Measurements from ENCODE around the gene SYNDIG1.

SYNDIG1 gene

DNA sequence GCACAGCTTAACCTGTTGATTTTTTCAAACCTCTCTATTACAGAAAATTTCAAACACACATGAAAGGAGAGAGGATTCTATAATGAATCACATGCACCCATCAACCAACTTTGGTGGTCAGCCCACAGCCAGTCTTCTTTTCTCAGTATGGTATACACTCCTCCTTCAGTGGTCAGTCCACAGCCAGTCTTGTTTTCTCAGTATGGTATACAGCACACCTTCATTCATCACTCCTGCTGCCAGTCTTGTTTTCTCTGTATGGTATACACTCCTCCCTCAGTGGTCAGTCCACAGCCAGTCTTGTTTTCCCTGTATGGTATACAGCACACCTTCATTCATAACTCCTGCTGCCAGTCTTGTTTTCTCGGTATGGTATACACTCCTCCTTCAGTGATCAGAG is 67.8 kb downstream of the SYNDIG1 start:
- TF ChIP-seq, protein P1, sequence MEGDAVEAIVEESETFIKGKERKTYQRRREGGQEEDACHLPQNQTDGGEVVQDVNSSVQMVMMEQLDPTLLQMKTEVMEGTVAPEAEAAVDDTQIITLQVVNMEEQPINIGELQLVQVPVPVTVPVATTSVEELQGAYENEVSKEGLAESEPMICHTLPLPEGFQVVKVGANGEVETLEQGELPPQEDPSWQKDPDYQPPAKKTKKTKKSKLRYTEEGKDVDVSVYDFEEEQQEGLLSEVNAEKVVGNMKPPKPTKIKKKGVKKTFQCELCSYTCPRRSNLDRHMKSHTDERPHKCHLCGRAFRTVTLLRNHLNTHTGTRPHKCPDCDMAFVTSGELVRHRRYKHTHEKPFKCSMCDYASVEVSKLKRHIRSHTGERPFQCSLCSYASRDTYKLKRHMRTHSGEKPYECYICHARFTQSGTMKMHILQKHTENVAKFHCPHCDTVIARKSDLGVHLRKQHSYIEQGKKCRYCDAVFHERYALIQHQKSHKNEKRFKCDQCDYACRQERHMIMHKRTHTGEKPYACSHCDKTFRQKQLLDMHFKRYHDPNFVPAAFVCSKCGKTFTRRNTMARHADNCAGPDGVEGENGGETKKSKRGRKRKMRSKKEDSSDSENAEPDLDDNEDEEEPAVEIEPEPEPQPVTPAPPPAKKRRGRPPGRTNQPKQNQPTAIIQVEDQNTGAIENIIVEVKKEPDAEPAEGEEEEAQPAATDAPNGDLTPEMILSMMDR (IDR thresholded peaks at IDR 0.05; ENCODE audit: insufficient read depth, low read depth, low read length, missing control alignments): no peak
- no peak overlapping the region for H3K4me3 ChIP-seq (ENCODE audit: low read length)
- no peak for DNase-seq (ENCODE audit: low read depth)

DNA sequence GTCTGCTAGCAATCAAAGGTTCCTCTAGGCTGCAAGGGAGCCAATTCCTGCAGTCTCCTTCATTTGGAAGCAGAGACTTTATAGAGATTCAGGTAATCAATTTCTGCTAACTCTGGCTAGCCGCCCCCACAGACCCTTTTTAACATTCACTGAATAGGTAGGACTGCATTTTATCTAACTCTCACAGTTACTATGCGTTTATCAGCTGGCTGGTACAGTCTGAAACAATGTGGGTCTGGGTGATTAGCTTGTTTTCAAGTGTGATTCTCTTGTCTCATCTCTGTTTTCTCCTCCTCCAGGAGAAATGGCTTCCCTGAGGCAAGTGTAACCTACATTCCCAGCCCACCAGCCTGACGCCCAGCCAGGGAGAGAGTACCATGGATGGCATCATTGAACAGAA is 73.3 kb downstream of the SYNDIG1 start:
- TF ChIP-seq, protein P1 (IDR thresholded peaks at IDR 0.05; ENCODE audit: insufficient read depth, low read depth, low read length, missing control alignments): no peak
- H3K4me3 ChIP-seq (ENCODE audit: low read length): no peak overlapping the region
- DNase-seq (ENCODE audit: low read depth): no peak

DNA sequence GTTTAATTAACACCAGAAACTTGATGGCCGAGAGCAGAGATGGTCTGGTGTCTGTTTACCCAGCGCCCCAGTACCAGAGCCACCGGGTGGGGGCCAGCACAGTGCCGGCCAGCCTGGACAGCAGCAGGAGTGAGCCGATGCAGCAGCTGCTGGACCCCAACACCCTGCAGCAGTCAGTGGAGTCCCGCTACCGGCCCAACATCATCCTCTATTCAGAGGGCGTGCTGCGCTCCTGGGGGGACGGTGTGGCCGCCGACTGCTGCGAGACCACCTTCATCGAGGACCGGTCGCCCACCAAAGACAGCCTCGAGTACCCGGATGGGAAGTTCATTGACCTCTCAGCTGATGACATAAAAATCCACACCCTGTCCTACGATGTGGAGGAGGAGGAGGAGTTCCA is 73.7 kb downstream of the SYNDIG1 start:
- DNase-seq (ENCODE audit: low read depth): no peak
- TF ChIP-seq, protein P1 (IDR thresholded peaks at IDR 0.05; ENCODE audit: insufficient read depth, low read depth, low read length, missing control alignments): no peak
- H3K4me3 ChIP-seq (ENCODE audit: low read length): no peak overlapping the region

DNA sequence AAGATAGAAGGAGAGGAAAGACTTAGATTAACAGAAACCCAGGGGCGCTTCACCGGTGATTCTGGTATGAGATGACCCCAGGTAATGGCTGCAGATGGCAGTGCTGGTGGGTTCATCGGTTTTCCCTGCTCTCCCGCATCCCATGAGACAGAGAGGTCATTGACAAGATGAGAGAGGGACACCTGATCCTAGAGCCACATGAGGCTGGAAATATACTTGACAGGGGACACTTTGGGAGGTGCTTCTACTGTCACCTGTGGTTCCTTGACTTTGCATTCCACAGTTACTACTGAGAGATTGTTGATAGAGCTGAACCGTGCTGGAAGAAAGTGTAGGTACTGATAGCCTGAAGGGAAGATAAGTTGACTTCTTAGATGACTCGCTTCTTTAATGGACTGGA is 74.3 kb downstream of the SYNDIG1 start:
- no peak for DNase-seq (ENCODE audit: low read depth)
- TF ChIP-seq, protein P1 (IDR thresholded peaks at IDR 0.05; ENCODE audit: insufficient read depth, low read depth, low read length, missing control alignments): no peak
- H3K4me3 ChIP-seq (ENCODE audit: low read length): no peak overlapping the region

DNA sequence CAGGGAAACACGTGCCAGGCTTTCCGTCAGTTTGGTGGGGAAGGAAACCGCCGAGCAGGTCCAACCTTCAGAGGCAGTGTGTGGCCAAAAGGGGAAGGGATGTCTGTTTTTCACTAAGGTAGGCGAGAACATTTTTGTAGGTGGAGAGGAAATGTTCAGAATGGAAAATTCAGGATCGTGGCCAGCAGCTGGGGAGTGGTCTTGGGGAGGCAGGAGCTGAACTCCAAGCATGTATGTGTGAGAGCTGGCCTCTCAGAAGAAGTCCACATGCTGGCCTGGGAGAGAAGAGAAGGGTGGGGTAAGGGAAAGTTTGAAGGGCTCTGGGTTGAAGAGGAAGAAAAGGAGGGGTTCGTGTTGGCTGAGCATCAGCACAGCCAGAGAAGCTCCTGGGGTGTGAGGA is 74.9 kb downstream of the SYNDIG1 start:
- no peak for DNase-seq (ENCODE audit: low read depth)
- TF ChIP-seq, protein P1 (IDR thresholded peaks at IDR 0.05; ENCODE audit: insufficient read depth, low read depth, low read length, missing control alignments): no peak
- H3K4me3 ChIP-seq (ENCODE audit: low read length): no peak overlapping the region

DNA sequence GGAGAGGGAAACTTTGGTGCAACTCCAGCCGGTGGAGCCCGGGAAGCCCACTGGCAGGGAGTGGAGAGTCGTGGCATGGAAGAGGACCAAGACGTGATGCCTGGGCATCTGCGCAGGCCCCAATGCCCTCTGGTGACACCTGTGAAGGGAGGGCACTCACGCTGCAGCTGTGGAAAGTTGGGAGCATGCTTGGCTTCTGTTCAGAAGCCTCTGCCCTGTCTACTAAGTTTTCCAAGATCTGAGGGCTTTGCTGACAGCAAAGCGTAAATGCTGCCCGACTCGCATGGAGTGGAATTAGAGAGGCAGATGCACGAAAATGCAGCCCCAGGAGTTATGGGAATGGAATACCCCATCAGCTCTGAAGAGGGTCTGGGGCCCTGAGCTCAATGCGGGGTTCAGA is 75.7 kb downstream of the SYNDIG1 start:
- no peak for DNase-seq (ENCODE audit: low read depth)
- TF ChIP-seq, protein P1 (IDR thresholded peaks at IDR 0.05; ENCODE audit: insufficient read depth, low read depth, low read length, missing control alignments): no peak
- no peak overlapping the region for H3K4me3 ChIP-seq (ENCODE audit: low read length)

DNA sequence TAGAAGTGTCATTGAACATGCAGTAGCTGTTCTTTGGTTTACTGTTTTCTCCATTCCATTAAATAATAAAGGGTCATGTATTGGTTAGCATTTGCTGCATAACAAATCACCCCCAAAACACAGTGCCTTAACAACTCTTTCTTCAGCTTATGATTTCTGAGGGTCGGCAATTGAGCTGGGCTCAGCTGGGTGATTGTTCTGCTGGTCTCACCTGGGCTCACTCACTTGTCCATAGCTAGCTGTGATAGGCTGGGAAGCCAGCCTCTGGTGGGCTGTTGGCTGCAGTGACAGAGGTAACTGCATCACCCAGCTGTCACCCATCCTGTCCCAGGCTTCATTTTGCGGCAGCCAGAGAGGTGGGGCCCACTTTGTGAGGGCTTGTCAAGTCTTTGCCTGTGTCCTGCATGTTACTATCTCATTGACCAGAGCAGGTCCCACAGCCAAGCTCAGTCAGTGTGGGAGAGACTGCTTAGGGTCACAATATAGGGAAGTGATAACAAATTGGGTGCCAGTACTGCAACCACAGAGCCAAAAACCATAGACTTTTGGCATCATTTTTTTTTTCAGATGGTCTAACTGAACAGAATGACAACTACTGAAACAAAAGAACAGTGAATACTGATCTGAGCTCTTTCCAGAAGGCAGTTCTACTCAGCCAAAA is 76.9 kb downstream of the SYNDIG1 start:
- H3K4me3 ChIP-seq (ENCODE audit: low read length): no peak overlapping the region
- DNase-seq (ENCODE audit: low read depth): no peak
- TF ChIP-seq, protein P1 (IDR thresholded peaks at IDR 0.05; ENCODE audit: insufficient read depth, low read depth, low read length, missing control alignments): no peak

Data from epithelial cell of esophagus (primary cell).